ENCODE results near the gene BACH2. TPM values are rescaled to one million over a fixed set of nuclear protein-coding genes. Genes with fewer than 3 reads are reported as not detected.

Gene BACH2
- total and polyA plus RNA-seq, 9 of the 15 experiments (the other 6 are each of a cell fraction or from before 2014, with no cell fraction given) = 0.06 to 3.1 (median 0.59) TPM

- TF ChIP-seq ZNF280A (IDR thresholded peaks at IDR 0.05; ENCODE audit: low read depth, partially characterized antibody) (no peak), SIX5 (IDR thresholded peaks at IDR 0.05; ENCODE audit: borderline replicate concordance in 1 of 2, insufficient read depth in 1 of 2, low read depth in 1 of 2, low read length in 2 of 2) (no peak), ZC3H8 (IDR thresholded peaks at IDR 0.05) (no peak), POLR2G (IDR thresholded peaks at IDR 0.05; ENCODE audit: low read depth, low read length) (no peak), GTF2E2 (tag; IDR thresholded peaks at IDR 0.05) (no peak), E2F1 (CRISPR knock-in tag; IDR thresholded peaks at IDR 0.05) (no peak), ZNF143 (CRISPR knock-in tag; IDR thresholded peaks at IDR 0.05) (no peak), ZFP36 (IDR thresholded peaks at IDR 0.05; ENCODE audit: low read depth, low read length, partially characterized antibody) (no peak), ZNF140 (CRISPR knock-in tag; IDR thresholded peaks at IDR 0.05) (no peak), ZNF224 (CRISPR knock-in tag; IDR thresholded peaks at IDR 0.05) (no peak)
These were observed 109.1 kb downstream of the BACH2 start (continued) for GRCh38 chr6:90187437-90188121.

Measured in K562 (cell line).